GM18868 (cell line): ENCODE data around the gene USB1.

Experiments used
- ATAC-seq: cut with Tn5 transposase; IDR thresholded peaks from one replicate; pipeline ENCODE4 v1.9.1; 2021; ENCODE audit warnings: mild to moderate bottlenecking, moderate library complexity; ENCODE audit not compliant: unreplicated experiment

Gene USB1

DNA sequence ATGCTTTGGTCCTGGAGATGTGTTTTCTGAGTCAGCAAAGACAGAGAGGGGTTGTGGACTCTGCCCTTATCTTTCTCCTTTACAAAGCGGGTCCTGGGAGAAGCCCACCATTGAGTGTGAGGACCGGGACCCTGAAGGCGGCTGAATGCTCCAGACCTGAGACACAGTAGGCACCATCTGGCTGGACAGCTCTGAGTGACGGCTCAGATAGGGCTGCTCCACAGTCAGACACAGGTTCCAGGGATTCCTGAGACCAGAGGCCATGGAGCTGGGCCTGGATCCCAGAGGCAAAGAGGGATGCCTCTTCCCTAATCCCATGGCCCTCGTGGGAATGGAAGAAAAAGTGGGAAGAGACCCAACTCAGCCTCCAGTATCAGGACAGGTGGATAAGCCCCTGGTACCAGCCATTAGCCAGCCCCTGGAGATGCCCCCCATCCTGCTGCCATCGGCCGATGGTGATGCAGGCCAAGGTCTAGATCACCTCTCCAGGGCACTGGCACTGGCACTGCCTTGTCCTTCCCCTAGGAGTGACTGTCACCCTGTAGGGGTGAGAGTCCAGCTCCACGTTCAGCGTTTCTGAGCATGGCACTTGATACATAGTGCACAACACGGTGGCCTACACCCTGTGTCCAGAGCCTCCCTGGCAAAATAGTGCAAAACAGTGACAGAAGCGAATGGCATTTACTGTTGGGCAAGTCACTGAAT, 29.1 kb downstream of the USB1 start:
- ATAC-seq, result no peak

DNA sequence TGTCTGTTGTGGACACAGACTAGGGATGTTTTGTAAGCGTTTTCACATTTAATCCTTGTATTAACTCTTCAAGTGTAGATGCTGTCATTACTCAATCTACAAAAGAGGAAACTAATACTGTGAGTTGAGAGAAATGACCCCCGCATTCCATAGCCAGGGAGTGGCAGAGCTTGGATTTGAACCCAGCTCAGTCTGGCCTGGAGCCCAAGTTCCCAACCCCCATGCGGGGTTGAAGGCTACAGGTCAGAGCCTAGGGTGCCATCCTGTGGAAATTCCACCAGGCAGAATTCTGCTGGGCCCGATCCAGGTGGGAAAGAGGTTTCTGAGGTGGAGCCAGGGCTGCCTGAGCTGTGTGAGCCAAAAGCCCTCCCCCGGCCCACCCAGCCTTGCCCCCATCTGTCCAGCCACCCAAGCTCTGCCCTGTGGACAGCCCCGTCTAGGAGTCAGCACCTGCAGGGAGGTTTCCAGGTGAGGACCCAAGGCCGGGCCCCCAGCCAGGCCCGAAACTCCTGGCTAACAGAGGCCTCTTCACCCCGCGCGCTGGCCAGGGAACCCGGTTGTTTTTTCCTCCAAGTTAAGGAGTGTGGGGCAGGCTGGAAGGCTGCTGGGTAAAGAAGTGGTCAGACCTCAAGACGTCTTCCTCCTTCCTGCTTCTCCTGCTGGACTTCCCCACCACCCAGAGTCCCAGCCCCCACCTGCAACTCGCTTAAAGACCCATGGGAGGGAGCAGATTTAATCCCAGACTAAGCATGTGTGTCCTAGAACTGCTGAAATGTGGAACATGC, 30.0 kb downstream of the USB1 start:
- ATAC-seq, result no peak

DNA sequence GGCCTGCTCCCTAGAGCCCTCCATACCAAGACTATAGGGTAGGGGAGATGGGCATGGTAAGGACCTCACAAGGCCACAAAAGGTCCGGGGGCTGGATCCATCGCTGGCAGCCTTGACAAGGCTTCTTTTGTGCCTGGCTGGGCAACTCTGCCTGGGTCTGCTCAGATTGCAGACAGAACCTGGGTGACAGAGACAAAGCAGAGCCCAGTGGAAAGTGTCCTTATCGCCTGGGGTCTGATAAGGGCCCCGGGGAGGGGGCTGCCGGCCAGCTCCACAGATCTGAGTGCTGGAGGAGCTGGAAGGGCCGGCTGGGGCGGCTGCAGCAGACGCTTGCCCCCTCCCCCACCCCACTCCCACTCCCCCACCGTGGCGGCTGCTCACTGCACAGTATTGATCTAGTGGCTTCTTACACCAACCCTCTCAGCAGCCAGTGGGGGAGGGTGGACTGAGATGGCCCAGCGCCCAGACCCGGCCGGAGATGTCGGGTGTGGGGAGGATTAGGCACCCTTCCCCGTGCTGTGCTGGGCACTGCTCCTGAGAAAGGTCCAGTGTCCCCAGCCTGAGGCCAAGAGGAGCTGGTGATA, 31.6 kb downstream of the USB1 start:
- ATAC-seq, result no peak

DNA sequence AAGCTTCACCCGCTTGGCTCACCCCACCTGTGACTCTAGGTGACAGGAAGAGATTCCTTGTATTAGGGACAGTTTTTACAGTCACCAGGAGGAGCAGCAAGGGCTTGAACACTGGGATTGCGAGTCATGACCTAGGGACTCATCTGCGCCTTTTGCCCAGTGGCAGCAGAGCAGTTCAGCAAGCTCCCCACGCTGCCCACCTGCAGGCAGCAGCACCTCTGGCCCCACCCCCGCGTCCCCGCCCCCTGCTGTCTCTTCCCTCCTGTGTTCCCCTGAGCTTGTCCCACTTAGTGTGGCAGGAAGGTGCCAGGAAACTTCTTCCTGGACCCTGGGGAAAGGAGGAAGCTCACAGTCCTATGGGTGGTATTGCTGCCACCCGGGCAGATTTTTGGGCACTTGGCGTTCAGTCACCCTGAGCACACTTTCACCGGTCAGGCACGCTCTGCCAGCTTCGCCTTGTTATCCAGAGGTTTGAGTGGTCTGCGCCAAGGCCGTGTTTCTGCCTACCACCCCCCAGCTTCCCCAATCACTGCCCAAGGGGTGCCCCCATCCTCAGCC, 33.0 kb downstream of the USB1 start:
- ATAC-seq, result no peak

DNA sequence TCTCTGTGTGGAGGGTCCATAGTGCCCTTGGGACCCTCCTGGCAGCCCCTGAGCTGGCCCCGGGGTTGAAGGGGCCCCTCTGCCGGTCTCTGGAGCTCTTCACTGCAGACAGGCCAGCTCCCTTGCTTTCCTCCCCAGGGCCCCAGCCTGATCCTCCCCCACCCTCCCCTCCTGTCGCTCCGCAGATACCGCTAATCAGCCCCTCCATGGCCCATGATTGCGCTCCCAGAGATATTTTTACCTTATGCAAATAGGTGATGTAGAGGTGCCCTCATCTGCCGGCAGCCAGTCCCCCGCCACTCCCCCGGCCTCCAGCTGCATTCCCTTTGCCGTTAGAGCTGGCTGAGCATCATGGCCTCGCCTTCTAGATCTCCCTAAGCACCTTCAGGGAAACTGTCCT, 33.6 kb downstream of the USB1 start:
- ATAC-seq, result no peak

DNA sequence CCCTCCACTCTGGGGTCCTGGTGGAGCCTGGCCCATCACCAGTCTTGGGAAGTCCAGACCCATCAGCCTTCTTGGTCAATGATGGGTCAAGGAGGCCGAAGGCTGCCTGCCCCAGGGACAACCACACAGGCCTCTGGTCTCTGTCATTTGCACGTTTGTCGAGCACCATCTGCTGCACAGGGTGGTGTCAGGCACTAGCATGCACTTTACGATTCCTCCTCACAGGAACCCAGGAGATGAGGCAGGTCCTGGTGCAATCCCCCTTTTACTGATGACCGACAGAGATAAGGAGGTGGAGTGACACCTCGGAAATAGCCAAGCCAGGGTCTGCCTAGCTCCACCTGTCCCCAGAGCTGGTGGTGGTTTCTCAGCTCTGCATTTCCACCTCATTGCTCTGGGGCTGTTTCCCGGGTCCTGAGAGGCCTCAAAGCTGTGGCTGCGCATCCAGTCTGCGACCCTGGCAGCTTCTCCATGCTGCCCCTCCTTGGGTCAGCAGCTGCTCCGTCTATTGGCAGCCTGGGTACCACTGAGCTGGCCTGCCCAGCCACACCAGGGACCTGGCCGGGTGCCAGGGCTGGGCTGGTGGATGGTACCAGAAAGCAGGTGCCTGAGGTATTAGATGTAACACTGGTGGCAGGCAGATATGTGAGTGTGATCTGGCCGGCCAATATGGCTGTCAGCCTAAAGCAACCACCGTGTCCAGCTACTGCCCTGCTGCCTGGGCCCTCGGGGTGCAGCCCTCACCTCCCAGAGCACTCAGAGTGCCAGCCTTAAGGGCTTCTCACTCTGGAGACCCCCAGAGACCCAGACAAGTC, 34.4 kb downstream of the USB1 start:
- no peak for ATAC-seq

DNA sequence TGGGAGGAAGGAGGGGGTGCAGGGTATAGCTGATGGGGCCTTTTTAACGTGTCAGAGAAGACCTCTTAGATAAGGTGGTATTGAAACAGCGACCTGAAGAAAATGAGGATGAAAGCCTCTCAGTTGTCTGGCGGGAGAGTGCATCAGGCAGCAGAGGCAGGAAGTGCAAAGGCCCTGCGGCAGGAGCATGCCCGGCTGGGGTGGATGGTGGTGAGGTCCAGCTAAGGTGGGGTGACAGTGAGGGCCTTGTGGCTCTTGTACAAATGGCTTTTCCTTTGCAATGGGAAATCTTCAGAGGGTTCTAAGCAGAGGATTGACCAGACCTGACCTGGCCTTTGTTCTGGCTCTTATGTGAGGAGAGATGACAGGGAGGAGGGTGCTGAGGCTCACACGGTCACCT, 35.7 kb downstream of the USB1 start:
- ATAC-seq, result no peak

DNA sequence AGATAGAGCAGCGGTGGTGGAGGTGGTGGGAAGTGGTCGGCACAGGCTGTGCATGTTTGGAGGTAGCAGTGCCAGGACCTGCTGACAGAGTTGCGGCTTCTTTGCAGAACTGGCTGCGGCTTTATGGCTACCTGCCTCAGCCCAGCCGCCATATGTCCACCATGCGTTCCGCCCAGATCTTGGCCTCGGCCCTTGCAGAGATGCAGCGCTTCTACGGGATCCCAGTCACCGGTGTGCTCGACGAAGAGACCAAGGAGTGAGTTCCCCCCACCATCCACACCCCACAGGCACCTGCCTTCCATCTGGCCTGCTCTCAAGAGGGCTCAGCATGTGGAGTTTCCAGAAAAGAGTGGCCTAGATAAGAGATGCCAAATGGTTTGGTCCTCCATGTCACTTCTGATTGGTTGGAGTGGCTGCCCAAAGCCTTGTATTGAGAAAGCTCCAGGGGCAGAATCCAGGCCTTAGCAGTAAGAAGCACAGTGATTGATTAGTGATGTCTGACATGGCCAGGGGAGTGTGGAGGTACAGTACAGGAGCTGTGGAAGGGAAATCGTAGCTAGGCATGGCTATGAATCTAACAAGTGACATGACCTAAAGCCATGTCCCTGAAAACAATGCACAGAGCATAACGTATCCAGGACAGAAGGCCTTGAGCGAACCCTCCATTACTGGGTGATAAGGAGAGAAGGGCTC, 36.3 kb downstream of the USB1 start:
- ATAC-seq, result no peak

DNA sequence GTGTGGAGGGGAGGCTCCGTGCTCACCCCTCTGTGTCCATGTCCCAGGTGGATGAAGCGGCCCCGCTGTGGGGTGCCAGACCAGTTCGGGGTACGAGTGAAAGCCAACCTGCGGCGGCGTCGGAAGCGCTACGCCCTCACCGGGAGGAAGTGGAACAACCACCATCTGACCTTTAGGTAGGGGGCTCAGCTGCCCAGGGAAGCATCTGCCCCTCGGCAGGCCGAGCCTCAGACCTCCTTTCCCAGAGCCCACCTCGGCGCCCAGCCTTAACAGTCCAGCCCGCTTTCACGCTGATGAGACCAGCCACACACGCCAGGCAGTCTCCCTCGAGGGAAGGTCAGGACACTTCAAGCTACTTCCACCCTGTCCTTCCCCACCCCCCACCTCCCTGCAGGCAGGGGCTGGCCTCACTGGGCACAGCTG, 37.0 kb downstream of the USB1 start:
- ATAC-seq, result no peak

DNA sequence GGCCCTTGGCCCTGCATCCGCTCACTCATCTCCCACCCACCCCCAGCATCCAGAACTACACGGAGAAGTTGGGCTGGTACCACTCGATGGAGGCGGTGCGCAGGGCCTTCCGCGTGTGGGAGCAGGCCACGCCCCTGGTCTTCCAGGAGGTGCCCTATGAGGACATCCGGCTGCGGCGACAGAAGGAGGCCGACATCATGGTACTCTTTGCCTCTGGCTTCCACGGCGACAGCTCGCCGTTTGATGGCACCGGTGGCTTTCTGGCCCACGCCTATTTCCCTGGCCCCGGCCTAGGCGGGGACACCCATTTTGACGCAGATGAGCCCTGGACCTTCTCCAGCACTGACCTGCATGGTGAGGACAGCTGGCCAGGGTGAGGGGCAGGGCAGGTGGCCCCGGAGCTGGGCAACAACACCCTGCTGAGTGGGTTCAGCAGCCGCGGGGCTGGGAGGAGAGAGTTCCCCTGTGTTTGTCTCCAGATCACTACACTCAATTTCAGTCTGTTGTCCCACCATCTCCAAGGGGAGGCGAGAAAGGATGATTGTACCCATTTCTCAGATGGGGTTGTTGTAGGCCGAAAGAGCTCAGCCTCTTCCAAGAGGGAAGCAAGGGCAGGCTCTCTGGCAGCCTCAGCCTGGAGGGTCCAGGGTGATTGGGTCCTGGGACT, 38.8 kb downstream of the USB1 start:
- no peak for ATAC-seq

DNA sequence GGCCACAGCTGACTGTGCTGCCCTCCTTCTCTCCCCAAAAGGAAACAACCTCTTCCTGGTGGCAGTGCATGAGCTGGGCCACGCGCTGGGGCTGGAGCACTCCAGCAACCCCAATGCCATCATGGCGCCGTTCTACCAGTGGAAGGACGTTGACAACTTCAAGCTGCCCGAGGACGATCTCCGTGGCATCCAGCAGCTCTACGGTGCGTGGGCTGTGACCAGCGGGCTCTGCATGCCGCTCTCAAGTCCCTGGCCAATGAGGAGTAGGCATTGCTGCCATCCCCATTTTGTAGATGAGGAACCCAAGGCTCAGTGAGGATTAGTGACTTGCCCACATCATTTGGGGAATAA, 39.3 kb downstream of the USB1 start:
- ATAC-seq, result no peak

DNA sequence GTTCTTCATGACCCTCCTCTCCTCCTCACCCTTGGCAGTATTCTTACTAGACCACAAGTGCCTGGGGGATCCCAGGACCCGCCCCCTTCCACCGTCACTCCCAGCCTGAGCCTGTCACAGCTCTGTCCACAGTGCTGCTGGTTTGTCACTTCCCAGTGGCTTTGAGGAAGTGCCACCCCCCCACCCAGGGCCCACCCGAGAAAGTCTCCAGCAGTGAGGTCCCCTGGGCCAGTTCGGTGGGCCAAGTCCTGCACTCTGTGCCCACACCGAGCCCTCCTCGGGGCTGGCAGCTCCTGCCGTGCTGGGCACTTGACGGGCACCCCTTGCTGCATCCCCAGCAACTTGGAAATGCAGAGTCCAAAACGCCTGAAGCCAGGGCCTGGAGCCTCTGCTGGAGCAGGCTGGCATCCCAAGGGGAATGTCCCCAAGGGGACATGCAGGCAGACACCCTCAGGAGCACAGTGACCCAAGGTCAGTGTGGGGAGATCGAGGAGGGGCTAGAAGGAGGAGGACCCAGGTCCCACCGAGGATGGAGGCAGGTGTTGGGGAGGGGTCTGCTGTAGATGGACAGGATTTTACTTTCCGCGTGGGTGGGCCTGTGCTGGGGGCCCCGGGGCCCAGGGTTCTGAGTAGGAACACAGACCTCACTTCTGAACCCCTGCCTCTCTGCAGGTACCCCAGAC, 39.9 kb downstream of the USB1 start:
- ATAC-seq, result no peak

DNA sequence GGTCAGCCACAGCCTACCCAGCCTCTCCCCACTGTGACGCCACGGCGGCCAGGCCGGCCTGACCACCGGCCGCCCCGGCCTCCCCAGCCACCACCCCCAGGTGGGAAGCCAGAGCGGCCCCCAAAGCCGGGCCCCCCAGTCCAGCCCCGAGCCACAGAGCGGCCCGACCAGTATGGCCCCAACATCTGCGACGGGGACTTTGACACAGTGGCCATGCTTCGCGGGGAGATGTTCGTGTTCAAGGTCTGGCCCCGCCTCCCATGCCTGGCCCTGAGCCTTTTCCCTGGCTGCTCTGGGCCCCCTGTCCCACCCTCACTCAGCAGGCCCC, 40.4 kb downstream of the USB1 start:
- no peak for ATAC-seq

DNA sequence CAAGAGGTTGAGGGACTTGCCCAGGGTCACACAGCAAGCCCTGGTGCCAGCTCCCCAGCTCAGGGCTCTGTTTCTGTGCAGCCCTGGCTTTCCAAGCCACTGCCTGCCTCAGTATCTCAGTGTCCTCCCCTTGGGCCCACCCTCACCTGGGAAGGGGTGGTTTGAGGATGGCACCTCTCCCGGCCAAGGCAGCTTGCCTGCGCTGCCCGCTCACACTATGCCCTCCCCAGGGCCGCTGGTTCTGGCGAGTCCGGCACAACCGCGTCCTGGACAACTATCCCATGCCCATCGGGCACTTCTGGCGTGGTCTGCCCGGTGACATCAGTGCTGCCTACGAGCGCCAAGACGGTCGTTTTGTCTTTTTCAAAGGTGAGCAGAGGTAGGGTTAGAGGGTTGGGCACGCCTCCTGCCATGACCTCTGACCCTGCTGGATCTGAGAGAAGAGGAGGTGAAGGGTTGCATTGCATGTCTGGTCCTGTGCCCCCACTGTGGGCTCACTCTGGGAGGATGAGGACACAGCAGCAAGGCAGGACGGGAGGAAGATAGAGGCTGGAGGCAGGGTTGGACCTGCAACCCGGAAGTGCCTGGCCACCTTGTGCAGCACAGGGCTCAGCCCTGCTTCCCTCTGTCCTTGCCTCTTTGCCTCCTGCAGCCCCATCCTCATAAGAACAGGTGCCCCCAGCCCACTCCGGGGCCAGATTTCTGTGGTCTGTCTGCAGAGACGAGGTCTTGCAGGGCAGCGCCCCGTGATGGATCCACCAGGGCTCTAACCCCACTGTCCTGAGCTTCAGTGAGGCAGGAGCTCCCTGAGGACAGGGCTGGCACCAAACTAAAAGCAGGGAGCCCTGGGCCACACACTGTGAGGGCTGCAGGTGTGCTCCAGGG, 41.0 kb downstream of the USB1 start:
- no peak for ATAC-seq

DNA sequence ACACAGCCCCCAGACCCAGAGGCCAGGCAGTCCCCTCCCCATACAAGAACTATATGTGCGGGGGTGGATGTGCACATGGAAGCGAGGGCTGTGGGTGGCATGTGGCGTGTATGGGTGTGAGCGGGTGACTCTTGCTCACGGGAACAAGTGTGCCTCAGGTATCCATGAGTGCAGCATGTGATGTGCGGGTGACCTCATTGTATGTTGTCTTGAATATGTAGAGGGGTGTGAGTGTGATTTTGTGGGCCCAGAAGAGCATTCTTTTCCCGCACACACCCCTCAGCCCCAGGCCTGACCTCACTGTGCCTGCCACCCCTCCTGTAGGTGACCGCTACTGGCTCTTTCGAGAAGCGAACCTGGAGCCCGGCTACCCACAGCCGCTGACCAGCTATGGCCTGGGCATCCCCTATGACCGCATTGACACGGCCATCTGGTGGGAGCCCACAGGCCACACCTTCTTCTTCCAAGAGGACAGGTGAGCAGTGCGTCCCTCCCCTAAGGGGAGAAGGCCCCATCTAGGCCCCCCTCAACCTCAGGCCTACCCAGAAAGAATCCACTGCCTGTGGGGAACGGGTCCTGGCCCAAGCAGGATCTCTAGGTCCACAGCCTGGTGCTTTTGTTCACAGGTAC, 41.8 kb downstream of the USB1 start:
- ATAC-seq, result no peak

DNA sequence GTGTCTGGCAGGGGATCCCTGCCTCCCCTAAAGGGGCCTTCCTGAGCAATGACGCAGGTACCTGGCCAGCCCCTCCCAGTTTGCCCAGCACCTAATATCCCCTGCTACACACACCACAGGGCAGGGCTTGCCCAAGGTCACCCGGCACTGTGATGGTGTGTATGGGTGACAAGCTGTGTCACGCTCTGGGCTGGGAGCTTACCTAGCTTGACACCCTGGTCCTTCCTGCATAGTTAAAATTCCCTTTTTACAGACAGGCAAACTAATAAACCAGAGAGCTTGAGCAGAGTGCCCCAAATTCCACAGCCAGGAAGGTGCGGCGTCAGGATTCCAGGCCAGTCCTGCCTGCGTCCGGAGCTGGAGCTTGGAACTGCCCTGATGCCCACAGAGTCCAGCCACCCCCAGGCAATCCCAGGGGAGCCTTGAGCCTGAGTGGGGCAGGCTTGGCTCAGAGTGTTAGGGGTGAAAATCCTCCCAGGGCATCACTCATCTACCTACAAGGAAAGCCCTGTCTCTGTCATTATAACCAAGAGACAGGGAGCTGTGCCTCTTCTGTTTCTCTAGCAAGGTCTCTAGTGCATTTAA, 42.5 kb downstream of the USB1 start:
- ATAC-seq, result no peak

DNA sequence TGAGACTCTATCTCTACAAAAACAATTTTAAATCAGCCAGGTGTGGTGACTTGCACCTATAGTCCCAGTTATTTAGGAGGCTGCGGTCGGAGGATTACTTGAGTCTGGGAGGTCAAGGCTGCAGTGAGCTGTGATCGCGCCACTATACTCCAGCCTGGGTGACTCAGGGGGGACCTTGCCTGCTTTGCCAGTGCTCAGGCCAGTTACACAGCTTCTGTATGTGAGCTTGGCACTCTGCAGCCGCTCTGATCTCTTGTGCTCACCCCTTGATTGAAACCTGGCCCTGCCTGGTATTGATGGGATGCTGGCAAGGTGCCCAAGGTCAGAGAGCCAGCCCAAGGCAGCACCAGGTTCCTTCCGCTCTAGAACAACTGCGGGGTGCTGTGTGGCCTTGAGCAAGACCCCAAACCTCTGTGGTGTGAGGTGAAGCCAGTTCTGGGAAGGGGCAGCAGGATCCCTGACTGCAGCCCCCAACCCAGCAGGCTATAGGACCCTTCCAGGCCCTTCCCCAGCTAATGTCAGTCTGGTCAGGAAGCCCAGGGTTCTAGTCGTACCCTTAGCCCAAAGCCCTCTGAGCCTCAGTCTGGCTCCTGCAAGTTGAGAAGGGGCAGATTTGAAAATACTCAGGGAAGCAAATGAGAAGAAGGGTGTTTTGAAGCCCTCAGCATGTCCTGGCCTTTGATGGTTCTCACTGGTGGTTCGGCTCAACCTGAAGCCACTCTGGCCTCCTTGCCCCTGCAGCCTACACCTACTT, 43.2 kb downstream of the USB1 start:
- no peak for ATAC-seq
